ENCODE data around the gene OR52N4.
"Not testable (repeated sequence)": the region's sequence is repeated elsewhere in the genome, so short reads cannot be mapped to it uniquely, and the experiment has no call there.

The OR52N4 gene

DNA sequence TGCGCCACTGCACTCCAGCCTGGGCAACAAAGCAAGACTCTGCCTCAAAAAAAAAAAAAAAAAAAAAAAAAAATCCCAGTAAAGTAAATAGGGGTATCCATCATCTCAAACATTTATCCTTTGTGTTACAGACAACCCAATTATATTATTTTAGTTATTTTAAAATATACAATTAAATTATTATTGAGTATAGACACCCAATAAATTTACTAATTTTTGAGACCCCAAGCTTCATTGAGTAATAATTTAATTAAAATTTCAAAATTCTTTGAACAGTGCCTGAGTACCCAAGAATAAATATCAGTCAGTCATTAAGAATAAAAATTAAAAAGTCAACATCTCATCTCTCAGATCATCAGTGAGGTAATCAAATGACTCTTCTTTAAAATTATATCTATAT lies at the start of gene OR52N4:
Gene OR52N4, plus strand, starts transcription at position 301 of the 400 bp plus-strand sequence. CDS start 498 bp downstream, outside the sequence.
- DNase-seq = no peak

DNA sequence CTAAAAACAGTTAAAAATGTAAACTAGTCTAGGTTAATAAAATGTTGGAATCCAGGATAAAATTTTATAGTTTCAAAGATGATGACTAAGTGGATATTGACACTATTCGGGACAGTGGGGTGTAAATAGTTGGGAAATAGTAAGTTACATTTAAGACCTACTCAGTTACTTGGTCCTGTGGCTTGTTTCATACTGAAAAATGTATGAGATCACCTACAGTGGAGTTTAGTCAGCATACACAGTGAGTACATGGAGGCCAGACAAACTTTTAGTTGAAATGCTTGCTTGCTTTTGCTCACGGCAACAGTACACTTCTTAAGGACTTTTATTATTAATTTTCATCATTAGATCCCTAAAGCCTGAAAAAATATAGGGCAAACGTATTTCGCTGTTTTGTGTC lies 48.4 kb upstream of the OR52N4 start:
- DNase-seq = no peak

DNA sequence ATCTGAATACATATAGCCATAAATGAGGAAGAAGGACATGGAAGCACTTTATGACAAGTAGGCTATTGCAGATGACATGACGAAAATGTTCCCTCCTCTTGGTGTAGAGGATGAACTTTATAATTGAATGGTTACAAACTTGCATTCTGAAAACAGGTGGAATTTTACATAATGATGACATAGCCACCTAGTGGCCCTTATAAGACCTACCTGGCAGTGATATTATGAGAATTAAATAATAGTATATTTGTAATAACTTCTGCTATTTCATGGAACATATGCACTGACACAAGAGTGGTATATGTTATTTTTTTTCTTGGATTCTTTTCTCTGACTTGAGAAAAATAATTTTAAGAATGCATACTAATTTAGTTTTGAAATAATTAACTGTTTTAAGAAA lies 41.5 kb upstream of the OR52N4 start:
- DNase-seq = no peak

DNA sequence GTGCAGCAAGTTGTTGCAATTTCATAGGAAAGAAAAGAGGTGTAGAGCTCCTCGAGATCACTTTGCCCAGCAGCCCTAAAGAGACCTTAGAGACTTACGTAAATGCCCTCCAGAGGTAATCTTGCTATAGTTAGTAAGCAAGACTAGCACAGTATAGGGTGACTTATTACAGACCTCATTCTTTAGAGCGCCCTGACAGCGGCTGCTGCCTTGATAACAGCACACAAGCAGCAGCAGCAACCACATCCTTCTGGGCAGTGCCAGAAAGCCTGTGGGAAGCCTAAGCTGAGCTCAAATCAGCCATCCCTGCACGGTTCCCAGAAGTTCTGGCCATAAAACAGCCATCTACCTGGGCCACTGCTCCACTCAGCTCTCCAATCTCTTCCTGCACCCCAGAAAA lies 40.3 kb upstream of the OR52N4 start:
- DNase-seq = no peak

DNA sequence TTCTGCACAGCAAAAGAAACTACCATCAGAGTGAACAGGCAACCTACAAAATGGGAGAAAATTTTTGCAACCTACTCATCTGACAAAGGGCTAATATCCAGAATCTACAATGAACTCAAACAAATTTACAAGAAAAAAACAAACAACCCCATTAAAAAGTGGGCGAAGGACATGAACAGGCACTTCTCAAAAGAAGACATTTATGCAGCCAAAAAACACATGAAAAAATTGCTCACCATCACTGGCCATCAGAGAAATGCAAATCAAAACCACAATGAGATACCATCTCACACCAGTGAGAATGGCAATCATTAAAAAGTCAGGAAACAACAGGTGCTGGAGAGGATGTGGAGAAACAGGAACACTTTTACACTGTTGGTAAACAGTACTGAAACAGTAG lies 37.5 kb upstream of the OR52N4 start:
- not testable (repeated sequence) for DNase-seq

DNA sequence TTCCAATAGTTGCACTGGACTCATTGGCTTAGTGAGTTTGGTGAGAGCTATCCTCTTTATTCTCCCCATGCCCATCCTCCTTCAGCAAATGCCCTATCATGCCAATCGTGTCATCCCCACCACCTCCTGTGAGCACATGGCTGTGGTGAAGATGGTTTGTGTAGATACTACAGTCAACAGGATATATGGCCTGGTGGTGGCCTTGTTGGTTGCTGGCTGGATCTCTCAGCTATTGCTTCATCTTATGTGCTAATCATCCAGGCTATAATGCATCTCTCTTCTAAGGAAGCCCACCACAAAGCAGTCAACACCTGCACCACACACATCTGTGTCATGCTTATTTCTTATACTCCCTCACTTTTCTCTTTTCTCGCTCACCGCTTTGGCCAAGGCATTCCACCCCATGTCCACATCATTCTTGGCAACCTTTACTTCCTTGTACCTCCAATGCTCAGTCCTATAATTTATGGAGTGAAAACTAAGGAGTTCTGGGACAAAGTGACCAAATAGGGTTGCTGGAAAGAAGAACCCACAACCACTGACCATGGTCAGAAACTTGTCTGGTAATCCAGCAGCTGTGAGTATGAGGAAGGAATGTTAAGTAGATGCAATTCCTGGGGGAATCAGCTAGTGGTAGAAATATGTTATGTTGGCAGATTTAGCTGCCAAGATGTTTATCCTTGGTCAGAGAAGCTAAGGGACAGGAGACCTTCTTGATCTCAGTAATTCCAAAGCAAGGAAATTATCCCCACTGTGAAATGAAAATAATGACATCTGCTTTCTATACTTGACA lies 34.1 kb upstream of the OR52N4 start:
- DNase-seq = no peak

DNA sequence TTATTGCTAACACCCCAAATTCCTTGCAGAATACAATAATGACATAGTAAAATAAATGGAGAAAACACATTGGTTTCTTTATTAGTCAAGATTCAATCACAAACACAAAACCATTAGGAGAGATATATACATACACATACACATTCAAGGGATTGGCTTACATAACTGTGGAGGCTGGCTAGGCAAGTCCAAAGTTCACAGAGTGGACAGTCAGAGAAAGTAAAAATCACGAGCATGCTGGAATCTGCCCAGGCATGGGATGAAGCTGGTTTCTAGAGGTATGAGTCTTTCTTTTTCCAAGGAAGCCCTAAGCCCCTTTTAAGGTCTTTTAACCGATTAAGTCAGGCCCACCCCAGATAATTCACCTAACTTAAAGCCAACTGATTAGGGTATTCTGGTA lies 31.4 kb upstream of the OR52N4 start:
- no peak for DNase-seq

DNA sequence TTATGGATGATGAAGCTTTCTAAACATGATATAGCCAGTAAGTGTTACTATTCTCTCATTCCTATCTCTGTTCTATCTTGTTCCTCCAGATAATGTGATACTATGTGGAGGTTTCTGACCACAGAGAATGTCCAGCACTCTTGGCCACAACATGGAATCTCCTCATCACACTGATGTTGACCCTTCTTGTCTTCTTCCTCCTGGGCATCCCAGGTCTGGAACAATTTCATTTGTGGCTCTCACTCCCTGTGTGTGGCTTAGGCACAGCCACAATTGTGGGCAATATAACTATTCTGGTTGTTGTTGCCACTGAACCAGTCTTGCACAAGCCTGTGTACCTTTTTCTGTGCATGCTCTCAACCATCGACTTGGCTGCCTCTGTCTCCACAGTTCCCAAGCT lies 27.7 kb upstream of the OR52N4 start:
- no peak for DNase-seq

DNA sequence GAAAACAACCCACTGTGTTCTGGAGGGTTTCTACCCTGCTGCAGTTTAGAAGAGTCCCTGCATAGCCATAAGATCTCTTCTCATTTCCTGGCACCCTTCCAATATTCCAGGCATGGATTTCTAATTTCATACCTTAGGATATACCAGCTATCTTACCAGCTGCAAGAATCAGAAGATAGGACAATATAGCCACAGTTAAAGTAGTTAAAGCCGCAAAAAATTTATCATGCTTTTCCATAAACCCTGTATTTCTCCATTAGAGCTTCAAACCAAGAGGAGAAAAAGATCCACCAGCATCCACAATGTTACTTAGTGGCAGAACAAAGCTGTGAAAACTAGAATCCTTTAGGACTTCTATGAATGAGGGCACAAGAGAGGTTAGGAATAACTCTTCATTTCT lies 26.4 kb upstream of the OR52N4 start:
- no peak for DNase-seq

DNA sequence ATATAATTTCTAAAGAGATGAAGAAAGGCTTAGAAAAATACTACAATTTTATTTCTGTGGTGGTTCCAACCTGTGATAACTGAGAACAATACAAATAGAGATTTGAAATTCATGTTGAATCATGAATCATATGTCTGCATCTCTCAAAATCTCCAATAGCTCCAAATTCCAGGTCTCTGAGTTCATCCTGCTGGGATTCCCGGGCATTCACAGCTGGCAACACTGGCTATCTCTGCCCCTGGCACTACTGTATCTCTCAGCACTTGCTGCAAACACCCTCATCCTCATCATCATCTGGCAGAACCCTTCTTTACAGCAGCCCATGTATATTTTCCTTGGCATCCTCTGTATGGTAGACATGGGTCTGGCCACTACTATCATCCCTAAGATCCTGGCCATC lies 17.6 kb upstream of the OR52N4 start, which contains the start of gene OR56B1:
Gene OR56B1, plus strand, starts transcription at position 53 of the 400 bp plus-strand sequence. Its CDS starts 69 bp downstream, at position 122.
- no peak for DNase-seq

DNA sequence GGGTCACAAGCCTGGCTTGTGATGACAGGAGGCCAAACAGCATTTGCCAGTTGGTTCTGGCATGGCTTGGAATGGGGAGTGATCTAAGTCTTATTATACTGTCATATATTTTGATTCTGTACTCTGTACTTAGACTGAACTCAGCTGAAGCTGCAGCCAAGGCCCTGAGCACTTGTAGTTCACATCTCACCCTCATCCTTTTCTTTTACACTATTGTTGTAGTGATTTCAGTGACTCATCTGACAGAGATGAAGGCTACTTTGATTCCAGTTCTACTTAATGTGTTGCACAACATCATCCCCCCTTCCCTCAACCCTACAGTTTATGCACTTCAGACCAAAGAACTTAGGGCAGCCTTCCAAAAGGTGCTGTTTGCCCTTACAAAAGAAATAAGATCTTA lies 17.0 kb upstream of the OR52N4 start:
- DNase-seq = no peak

DNA sequence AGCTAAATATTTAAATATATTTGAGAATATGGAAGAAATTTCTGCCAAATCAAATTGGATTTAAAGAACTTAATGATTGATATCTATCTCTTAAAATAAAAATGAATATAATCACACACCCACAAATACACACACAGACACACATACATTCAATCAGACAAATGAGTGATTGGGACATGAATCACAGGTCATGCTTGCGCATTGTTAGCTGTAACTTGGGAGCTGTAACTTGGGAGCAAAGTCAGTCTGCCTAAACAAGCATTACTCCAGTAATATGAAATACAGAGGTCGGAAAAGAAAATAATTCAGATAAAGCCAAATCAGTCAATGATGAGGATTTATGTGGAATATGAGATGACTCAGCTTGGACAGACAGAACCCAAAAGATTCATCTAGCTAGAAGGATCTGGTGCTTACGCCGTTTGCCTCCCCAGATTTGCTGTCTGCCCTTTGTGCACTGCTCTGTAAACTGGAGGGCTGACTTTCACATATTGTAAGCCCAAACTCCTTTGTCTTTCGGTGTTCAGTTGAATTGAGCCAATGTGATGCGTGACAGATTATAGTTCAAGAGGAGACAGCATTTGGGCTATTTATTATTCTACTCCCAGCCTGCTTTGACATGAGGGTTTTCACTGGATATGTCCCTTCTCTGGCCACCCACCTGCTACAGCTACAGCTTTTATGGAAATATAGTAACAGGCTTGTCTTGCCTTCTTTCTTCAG lies 16.2 kb upstream of the OR52N4 start:
- DNase-seq = no peak

DNA sequence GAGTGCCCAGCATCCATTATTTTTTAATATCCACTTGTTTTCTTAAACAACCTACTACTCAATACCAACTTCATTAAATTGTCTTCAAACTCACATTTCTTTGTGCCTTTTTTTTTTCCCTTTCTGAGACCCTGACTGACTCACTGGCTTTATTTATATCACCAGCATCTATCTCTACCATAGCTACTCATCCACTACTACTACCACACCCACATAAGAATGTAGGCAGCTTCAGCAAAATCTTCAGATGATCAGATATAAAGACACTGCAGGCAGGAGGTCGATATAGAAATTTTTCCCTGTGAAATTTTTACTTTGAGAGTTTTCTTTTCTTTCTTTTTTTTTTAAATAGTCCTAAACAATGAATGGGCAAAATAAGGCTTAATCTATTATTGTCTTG lies 15.6 kb upstream of the OR52N4 start:
- DNase-seq = no peak

DNA sequence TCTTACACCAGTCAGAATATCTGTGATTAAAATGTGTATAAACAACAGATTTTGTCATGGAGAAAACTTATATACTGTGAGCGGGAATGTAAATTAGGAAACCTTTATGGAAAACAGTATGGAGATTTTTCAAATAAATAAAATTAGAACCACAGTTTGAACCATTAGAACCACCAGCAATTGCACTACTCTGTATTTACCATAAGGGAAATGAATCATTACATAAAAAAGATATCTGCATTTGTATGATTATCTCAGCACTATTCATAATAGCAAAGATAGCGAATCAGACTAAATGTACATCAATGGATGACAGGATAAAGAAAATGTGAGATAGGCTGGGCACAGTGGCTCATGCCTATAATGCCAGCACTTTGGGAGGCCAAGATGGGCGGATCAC lies 7.4 kb upstream of the OR52N4 start:
- no peak for DNase-seq

DNA sequence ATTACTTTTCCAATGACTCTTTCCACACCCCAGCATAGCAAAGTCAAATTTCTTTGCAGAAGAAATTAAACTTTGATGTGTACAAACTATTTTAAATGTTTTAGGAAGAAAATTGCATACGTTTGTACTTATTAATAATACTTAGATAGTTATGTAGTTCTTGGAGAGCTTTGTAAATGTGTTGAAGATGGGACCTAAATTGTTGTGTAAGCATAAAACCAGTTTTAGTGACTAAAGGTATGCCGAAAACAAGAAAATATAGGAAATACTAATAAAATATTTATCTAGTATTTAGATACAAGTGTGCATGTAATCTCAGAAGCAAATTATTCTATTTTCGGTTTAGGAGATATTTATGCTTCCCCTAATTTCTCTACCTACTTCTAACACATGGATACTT lies 4.2 kb upstream of the OR52N4 start:
- no peak for DNase-seq

DNA sequence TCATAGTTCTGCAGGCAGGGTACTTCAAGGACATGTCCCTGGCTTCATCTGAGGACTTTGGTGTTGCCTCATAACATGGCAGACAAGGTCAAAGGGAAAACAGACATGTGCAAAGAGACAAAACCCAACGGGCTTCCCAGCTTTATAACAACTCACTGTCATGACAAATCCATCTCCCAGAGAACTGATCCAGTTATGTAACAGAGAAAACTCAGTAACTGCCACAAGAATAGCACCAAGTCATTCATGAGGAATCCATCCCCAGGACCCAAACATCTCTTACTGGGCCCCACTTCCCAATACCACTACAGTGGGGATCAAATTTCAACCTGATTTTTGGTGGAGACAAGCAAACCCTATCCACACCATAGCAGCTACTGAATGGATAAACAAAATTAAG lies 13.0 kb downstream of the OR52N4 start:
- no peak for DNase-seq

DNA sequence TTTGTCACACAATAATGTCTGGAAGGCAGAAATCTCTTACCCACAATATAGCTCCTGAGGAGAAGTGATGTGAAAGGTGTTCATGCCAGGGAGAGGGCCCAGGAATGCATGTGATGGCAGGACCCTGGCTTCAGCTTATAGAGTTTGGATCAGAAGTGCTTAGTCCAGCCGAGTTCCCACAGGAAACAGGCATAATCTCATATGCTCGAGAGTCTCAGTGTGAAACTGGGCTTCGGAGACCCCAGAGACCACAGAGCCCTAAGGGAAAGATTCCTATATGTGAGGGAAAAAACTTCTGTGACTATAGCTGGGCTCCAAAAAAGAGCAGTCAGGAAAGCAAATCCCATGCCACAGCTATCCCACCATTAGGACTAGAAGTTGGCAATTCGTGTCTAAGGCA lies 29.2 kb downstream of the OR52N4 start, which contains the start of gene OR52N5:
Gene OR52N5, minus strand, starts transcription at position 101 of the 400 bp plus-strand sequence. CDS start 4,721 bp downstream, outside the sequence.
- DNase-seq = no peak

DNA sequence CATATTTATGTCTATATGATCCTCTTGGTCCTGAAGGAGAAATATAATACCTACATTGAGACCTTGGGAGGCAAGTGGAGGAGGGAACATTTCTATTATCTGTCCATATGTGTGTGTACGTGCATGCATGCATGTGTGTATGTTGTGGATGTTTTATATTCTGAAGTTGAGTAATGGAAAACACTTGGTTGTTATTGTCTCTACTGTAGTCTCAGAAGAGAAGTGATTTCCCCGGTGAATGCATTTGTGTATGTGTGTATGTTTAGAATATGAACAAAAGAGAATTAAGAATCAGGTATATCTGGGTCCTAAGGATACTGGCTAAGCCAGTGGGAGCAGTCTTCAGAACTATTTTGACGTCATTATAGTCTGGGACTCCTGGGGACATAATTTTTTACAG lies 37.1 kb downstream of the OR52N4 start, which contains the start of gene OR52N1:
Gene OR52N1, minus strand, starts transcription at position 101 of the 400 bp plus-strand sequence. CDS start 2,449 bp downstream, outside the sequence.
- no peak for DNase-seq

DNA sequence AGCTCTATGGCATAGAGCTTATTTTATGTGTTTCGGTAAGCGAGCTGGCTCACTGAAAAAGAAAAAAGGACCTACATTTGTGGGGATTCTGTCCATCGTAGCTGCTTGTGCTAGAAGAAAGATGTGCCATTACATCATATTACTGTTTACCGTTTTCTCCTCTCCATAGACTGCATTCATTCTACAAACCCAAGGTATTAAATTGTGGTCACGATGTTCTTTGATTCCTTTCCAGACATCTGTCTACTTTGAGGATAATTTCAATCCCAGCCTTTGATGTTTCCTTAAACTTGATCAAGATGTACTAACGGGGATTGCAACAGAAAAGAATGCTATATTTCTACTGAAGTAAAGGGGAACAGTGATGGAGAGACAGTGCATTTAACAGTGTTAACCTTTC lies 42.5 kb downstream of the OR52N4 start:
- no peak for DNase-seq

DNA sequence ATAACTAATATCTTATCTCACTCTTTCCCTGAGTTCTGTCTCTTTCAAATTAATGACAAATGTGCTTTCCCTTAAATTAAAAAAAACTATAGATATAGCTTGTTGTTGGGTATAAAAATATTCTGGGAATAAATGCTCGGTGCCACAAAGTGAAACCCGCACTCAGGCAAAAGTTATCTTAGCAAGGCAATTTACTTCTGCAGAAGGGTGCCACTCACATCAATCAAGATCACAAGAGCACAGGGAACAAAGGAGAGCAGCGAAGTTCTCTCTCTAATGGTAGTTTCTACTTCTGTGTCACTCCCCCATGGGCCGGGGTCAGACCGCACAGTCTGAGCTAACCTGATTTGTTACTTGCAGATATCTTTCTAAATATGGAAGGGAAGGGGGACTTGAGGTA lies 49.9 kb downstream of the OR52N4 start:
- DNase-seq = no peak

Measured in right hindlimb (tissue), 1 donor.